ENCODE data around the gene FAM118A.
"Not testable (repeated sequence)": the region's sequence is repeated elsewhere in the genome, so short reads cannot be mapped to it uniquely, and the experiment has no call there.

The FAM118A gene

GRCh38 chr22:45318168-45318557 is 8.4 kb downstream of the FAM118A start:
- Histone ChIP-seq H3K9me3 (ENCODE audit: control insufficient read depth, low read length) (no peaks in the 10 kb centered on the region), H3K27ac (ENCODE audit: insufficient read depth, low read depth, low read length, poor library complexity, severe bottlenecking) (peak overlapping the region; percentile 73), H3K4me3 (ENCODE audit: insufficient read depth, low read depth, low read length) (no peak overlapping the region), H3K27me3 (ENCODE audit: control insufficient read depth, insufficient read depth, low read length, poor library complexity, severe bottlenecking) (no peaks in the 10 kb centered on the region), H3K36me3 (ENCODE audit: control insufficient read depth, insufficient read depth, low read length) (no peaks in the 10 kb centered on the region), H3K4me1 (ENCODE audit: control insufficient read depth, insufficient read depth, low read length) (peaks cover 26% of the 10 kb centered on the region)
- WGBS, 2 experiments, result 30 to 31% methylated on average over 8 of the region's 8 CpGs

- Histone ChIP-seq H3K36me3 (ENCODE audit: control insufficient read depth, insufficient read depth, low read length) (no peaks in the 10 kb centered on the region), H3K27me3 (ENCODE audit: control insufficient read depth, insufficient read depth, low read length, poor library complexity, severe bottlenecking) (no peaks in the 10 kb centered on the region), H3K4me3 (ENCODE audit: insufficient read depth, low read depth, low read length) (no peak overlapping the region), H3K4me1 (ENCODE audit: control insufficient read depth, insufficient read depth, low read length) (peaks cover 25% of the 10 kb centered on the region), H3K9me3 (ENCODE audit: control insufficient read depth, low read length) (no peaks in the 10 kb centered on the region), H3K27ac (ENCODE audit: insufficient read depth, low read depth, low read length, poor library complexity, severe bottlenecking) (peak overlapping the region; percentile 21)
- WGBS, 2 experiments, result 89 to 94% methylated on average over 12 of the region's 12 CpGs
Observed at GRCh38 chr22:45318558-45319323, 9.0 kb downstream of the FAM118A start.

GRCh38 chr22:45319324-45319685 is 9.6 kb downstream of the FAM118A start:
- Histone ChIP-seq H3K9me3 (ENCODE audit: control insufficient read depth, low read length) (no peaks in the 10 kb centered on the region), H3K4me1 (ENCODE audit: control insufficient read depth, insufficient read depth, low read length) (peaks cover 22% of the 10 kb centered on the region), H3K36me3 (ENCODE audit: control insufficient read depth, insufficient read depth, low read length) (no peaks in the 10 kb centered on the region), H3K27ac (ENCODE audit: insufficient read depth, low read depth, low read length, poor library complexity, severe bottlenecking) (no peak overlapping the region), H3K27me3 (ENCODE audit: control insufficient read depth, insufficient read depth, low read length, poor library complexity, severe bottlenecking) (no peaks in the 10 kb centered on the region), H3K4me3 (ENCODE audit: insufficient read depth, low read depth, low read length) (no peak overlapping the region)
- WGBS, 2 experiments, result 74 to 79% methylated on average over 5 of the region's 5 CpGs

GRCh38 chr22:45320357-45320976 is 10.7 kb downstream of the FAM118A start:
- Histone ChIP-seq H3K4me1 (ENCODE audit: control insufficient read depth, insufficient read depth, low read length) (peaks cover 22% of the 10 kb centered on the region), H3K9me3 (ENCODE audit: control insufficient read depth, low read length) (no peaks in the 10 kb centered on the region), H3K27me3 (ENCODE audit: control insufficient read depth, insufficient read depth, low read length, poor library complexity, severe bottlenecking) (no peaks in the 10 kb centered on the region), H3K36me3 (ENCODE audit: control insufficient read depth, insufficient read depth, low read length) (peaks cover 4% of the 10 kb centered on the region), H3K27ac (ENCODE audit: insufficient read depth, low read depth, low read length, poor library complexity, severe bottlenecking) (no peak overlapping the region), H3K4me3 (ENCODE audit: insufficient read depth, low read depth, low read length) (no peak overlapping the region)
- 96 to 97% methylated on average over 8 of the region's 9 CpGs for WGBS, 2 experiments

GRCh38 chr22:45321827-45322226 is 12.1 kb downstream of the FAM118A start:
- Histone ChIP-seq H3K9me3 (ENCODE audit: control insufficient read depth, low read length) (no peaks in the 10 kb centered on the region), H3K4me1 (ENCODE audit: control insufficient read depth, insufficient read depth, low read length) (peaks cover 22% of the 10 kb centered on the region), H3K4me3 (ENCODE audit: insufficient read depth, low read depth, low read length) (no peak overlapping the region), H3K27me3 (ENCODE audit: control insufficient read depth, insufficient read depth, low read length, poor library complexity, severe bottlenecking) (no peaks in the 10 kb centered on the region), H3K27ac (ENCODE audit: insufficient read depth, low read depth, low read length, poor library complexity, severe bottlenecking) (no peak overlapping the region), H3K36me3 (ENCODE audit: control insufficient read depth, insufficient read depth, low read length) (peaks cover 4% of the 10 kb centered on the region)
- 95 to 96% methylated on average over 11 to 12 of the region's 12 CpGs for WGBS, 2 experiments

- H3K27ac ChIP-seq (ENCODE audit: insufficient read depth, low read depth, low read length, poor library complexity, severe bottlenecking), result no peak overlapping the region
- no peaks in the 10 kb centered on the region for H3K27me3 ChIP-seq (ENCODE audit: control insufficient read depth, insufficient read depth, low read length, poor library complexity, severe bottlenecking)
- peaks cover 10% of the 10 kb centered on the region for H3K36me3 ChIP-seq (ENCODE audit: control insufficient read depth, insufficient read depth, low read length)
- WGBS, 2 experiments, result 97% methylated on average over 24 of the region's 24 CpGs
- H3K9me3 ChIP-seq (ENCODE audit: control insufficient read depth, low read length), result no peaks in the 10 kb centered on the region
- H3K4me1 ChIP-seq (ENCODE audit: control insufficient read depth, insufficient read depth, low read length), result peaks cover 16% of the 10 kb centered on the region
- no peak overlapping the region for H3K4me3 ChIP-seq (ENCODE audit: insufficient read depth, low read depth, low read length)
Observed at GRCh38 chr22:45322873-45323525, 13.3 kb downstream of the FAM118A start.

- H3K36me3 ChIP-seq (ENCODE audit: control insufficient read depth, insufficient read depth, low read length), result peaks cover 10% of the 10 kb centered on the region
- H3K4me1 ChIP-seq (ENCODE audit: control insufficient read depth, insufficient read depth, low read length), result peaks cover 10% of the 10 kb centered on the region
- no peaks in the 10 kb centered on the region for H3K9me3 ChIP-seq (ENCODE audit: control insufficient read depth, low read length)
- WGBS, 2 experiments, result 81% methylated on average over 7 of the region's 7 CpGs
- H3K27ac ChIP-seq (ENCODE audit: insufficient read depth, low read depth, low read length, poor library complexity, severe bottlenecking), result no peak overlapping the region
- no peak overlapping the region for H3K4me3 ChIP-seq (ENCODE audit: insufficient read depth, low read depth, low read length)
- no peaks in the 10 kb centered on the region for H3K27me3 ChIP-seq (ENCODE audit: control insufficient read depth, insufficient read depth, low read length, poor library complexity, severe bottlenecking)
Observed at GRCh38 chr22:45323695-45324094, 14.0 kb downstream of the FAM118A start.

GRCh38 chr22:45324311-45324711 is 14.6 kb downstream of the FAM118A start:
- Histone ChIP-seq H3K27me3 (ENCODE audit: control insufficient read depth, insufficient read depth, low read length, poor library complexity, severe bottlenecking) (no peaks in the 10 kb centered on the region), H3K27ac (ENCODE audit: insufficient read depth, low read depth, low read length, poor library complexity, severe bottlenecking) (no peak overlapping the region), H3K4me1 (ENCODE audit: control insufficient read depth, insufficient read depth, low read length) (peaks cover 4% of the 10 kb centered on the region), H3K4me3 (ENCODE audit: insufficient read depth, low read depth, low read length) (no peak overlapping the region), H3K9me3 (ENCODE audit: control insufficient read depth, low read length) (no peaks in the 10 kb centered on the region), H3K36me3 (ENCODE audit: control insufficient read depth, insufficient read depth, low read length) (peaks cover 10% of the 10 kb centered on the region)
- 95% methylated on average over 12 of the region's 12 CpGs for WGBS, 2 experiments

GRCh38 chr22:45328261-45328660 is 18.5 kb downstream of the FAM118A start:
- H3K27me3 ChIP-seq (ENCODE audit: control insufficient read depth, insufficient read depth, low read length, poor library complexity, severe bottlenecking); H3K4me3 ChIP-seq (ENCODE audit: insufficient read depth, low read depth, low read length); H3K27ac ChIP-seq (ENCODE audit: insufficient read depth, low read depth, low read length, poor library complexity, severe bottlenecking); H3K4me1 ChIP-seq (ENCODE audit: control insufficient read depth, insufficient read depth, low read length); H3K9me3 ChIP-seq (ENCODE audit: control insufficient read depth, low read length): not testable (repeated sequence)
- 82 to 83% methylated on average over 7 of the region's 8 CpGs for WGBS, 2 experiments
- H3K36me3 ChIP-seq (ENCODE audit: control insufficient read depth, insufficient read depth, low read length), result peaks cover 16% of the 10 kb centered on the region

- Histone ChIP-seq H3K4me3 (ENCODE audit: insufficient read depth, low read depth, low read length) (no peak overlapping the region), H3K9me3 (ENCODE audit: control insufficient read depth, low read length) (no peaks in the 10 kb centered on the region), H3K27me3 (ENCODE audit: control insufficient read depth, insufficient read depth, low read length, poor library complexity, severe bottlenecking) (no peaks in the 10 kb centered on the region), H3K27ac (ENCODE audit: insufficient read depth, low read depth, low read length, poor library complexity, severe bottlenecking) (no peak overlapping the region), H3K4me1 (ENCODE audit: control insufficient read depth, insufficient read depth, low read length) (no peaks in the 10 kb centered on the region), H3K36me3 (ENCODE audit: control insufficient read depth, insufficient read depth, low read length) (peaks cover 16% of the 10 kb centered on the region)
- WGBS, 2 experiments, result 93% methylated on average over 7 to 8 of the region's 8 CpGs
Observed at GRCh38 chr22:45328822-45329529, 19.2 kb downstream of the FAM118A start.
